ENCODE measurements around the gene NAA35. TPM values are rescaled to one million over a fixed set of nuclear protein-coding genes. Genes with fewer than 3 reads are reported as not detected.

The NAA35 gene
- total and polyA plus RNA-seq, 9 of the 15 experiments (the other 6 are each of a cell fraction or from before 2014, with no cell fraction given) = 17.7 to 43.9 (median 29.0) TPM

- ChIA-PET CTCF (ENCODE audit: low intra/inter-chr PET ratio) (no interaction called here), POLR2A (interaction anchor here (1.0 kb wide), 1 partner anchor 12 kb away, joined by 4 read pairs; no protein-coding TSS in a partner anchor)
- FAIRE-seq = no peak
- TF ChIP-seq KLF13 (tag; IDR thresholded peaks at IDR 0.05; ENCODE audit: borderline replicate concordance, low read depth) (no peak), ZBTB1 (CRISPR knock-in tag; IDR thresholded peaks at IDR 0.05; ENCODE audit: borderline replicate concordance, low read depth) (no peak), NR3C1 (CRISPR knock-in tag; IDR thresholded peaks at IDR 0.05) (no peak), E2F8 (IDR thresholded peaks at IDR 0.05; ENCODE audit: low read depth, partially characterized antibody) (no peak), MEF2D (tag; conservative IDR thresholded peaks at IDR 0.05; ENCODE audit: low read depth) (no peak), SAFB (IDR thresholded peaks at IDR 0.05; ENCODE audit: borderline replicate concordance, low read depth, low read length) (no peak), TAL1 (IDR thresholded peaks at IDR 0.05) (no peak), GABPB1 (CRISPR knock-in tag; IDR thresholded peaks at IDR 0.05) (no peak), SMAD2 (IDR thresholded peaks at IDR 0.05; ENCODE audit: low read depth, low read length) (no peak), PCBP2 (IDR thresholded peaks at IDR 0.05; ENCODE audit: low read depth, low read length, poor library complexity, severe bottlenecking) (no peak), UBTF (IDR thresholded peaks at IDR 0.05; ENCODE audit: borderline replicate concordance in 1 of 2, low read depth in 2 of 2, low read length in 2 of 2) (no peak), TAF7 (tag; IDR thresholded peaks at IDR 0.05) (no peak)
- TF ChIP-seq, protein P1, sequence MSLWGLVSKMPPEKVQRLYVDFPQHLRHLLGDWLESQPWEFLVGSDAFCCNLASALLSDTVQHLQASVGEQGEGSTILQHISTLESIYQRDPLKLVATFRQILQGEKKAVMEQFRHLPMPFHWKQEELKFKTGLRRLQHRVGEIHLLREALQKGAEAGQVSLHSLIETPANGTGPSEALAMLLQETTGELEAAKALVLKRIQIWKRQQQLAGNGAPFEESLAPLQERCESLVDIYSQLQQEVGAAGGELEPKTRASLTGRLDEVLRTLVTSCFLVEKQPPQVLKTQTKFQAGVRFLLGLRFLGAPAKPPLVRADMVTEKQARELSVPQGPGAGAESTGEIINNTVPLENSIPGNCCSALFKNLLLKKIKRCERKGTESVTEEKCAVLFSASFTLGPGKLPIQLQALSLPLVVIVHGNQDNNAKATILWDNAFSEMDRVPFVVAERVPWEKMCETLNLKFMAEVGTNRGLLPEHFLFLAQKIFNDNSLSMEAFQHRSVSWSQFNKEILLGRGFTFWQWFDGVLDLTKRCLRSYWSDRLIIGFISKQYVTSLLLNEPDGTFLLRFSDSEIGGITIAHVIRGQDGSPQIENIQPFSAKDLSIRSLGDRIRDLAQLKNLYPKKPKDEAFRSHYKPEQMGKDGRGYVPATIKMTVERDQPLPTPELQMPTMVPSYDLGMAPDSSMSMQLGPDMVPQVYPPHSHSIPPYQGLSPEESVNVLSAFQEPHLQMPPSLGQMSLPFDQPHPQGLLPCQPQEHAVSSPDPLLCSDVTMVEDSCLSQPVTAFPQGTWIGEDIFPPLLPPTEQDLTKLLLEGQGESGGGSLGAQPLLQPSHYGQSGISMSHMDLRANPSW (CRISPR knock-in tag; IDR thresholded peaks at IDR 0.05) = no peak
Observed at GRCh38 chr9:85895685-85896084, 45.3 kb upstream of the NAA35 start.

More at GRCh38 chr9:85895685-85896084, 45.3 kb upstream of the NAA35 start:
- Histone ChIP-seq H3K27me3 (ENCODE audit: control insufficient read depth in 2 of 2, insufficient read depth in 2 of 2, low read length in 2 of 2) (no peaks in the 10 kb centered on the region; a peak in 1 of 5 replicates), H4K20me1 (replicated peaks; ENCODE audit: control insufficient read depth, insufficient read depth, low read length) (no peaks in the 10 kb centered on the region), H2AFZ (ENCODE audit: low read depth, low read length) (no peak overlapping the region), H3K36me3 (ENCODE audit: control insufficient read depth, insufficient read depth, low read length) (no peaks in the 10 kb centered on the region), H3K4me2 (ENCODE audit: insufficient read depth, low read length) (no peak overlapping the region), H3K9me1 (ENCODE audit: control insufficient read depth, insufficient read depth, low read length) (no peaks in the 10 kb centered on the region), H3K4me1 (replicated peaks in 1 of 2; ENCODE audit: control insufficient read depth in 2 of 2, insufficient read depth in 2 of 2, low read length in 2 of 2) (peaks cover 0 to 6% of the 10 kb centered on the region in 2 experiments; a peak in 3 of 5 replicates), H3K79me2 (ENCODE audit: control insufficient read depth, insufficient read depth, low read length) (no peaks in the 10 kb centered on the region), H3K27ac (ENCODE audit: extremely low read depth, low read depth, low read length) (no peak overlapping the region), H3K4me3 (no peak overlapping the region), H3K9me3 (replicated peaks; ENCODE audit: control insufficient read depth, insufficient read depth, low read depth, low read length) (no peaks in the 10 kb centered on the region), H3K9ac (ENCODE audit: insufficient read depth in 1 of 2, low read depth in 2 of 2, low read length in 2 of 2) (no peak overlapping the region)
- in situ Hi-C loops (cut with MboI) = no loop called here
- intact Hi-C loops (cut with micrococcal nuclease) = no loop called here
- ATAC-seq (no peak), DNase-seq (ENCODE audit: extremely low read depth in 1 of 4, low spot score in 3 of 4) (no peak)
- WGBS (ENCODE audit: insufficient coverage, low coverage, missing lambda C conversion rate) = 4% methylated on average over 2 of the region's 2 CpGs
- BruUV-seq (replicated peaks) = no TSS peak
